HG03025 (cell line): Measurements from ENCODE around the gene MPL.

Experiments used
- ATAC-seq: cut with Tn5 transposase; IDR thresholded peaks from one replicate; pipeline ENCODE4 v1.9.1; 2021; ENCODE audit warnings: mild to moderate bottlenecking, moderate library complexity; ENCODE audit not compliant: unreplicated experiment, low FRiP score

MPL gene

DNA sequence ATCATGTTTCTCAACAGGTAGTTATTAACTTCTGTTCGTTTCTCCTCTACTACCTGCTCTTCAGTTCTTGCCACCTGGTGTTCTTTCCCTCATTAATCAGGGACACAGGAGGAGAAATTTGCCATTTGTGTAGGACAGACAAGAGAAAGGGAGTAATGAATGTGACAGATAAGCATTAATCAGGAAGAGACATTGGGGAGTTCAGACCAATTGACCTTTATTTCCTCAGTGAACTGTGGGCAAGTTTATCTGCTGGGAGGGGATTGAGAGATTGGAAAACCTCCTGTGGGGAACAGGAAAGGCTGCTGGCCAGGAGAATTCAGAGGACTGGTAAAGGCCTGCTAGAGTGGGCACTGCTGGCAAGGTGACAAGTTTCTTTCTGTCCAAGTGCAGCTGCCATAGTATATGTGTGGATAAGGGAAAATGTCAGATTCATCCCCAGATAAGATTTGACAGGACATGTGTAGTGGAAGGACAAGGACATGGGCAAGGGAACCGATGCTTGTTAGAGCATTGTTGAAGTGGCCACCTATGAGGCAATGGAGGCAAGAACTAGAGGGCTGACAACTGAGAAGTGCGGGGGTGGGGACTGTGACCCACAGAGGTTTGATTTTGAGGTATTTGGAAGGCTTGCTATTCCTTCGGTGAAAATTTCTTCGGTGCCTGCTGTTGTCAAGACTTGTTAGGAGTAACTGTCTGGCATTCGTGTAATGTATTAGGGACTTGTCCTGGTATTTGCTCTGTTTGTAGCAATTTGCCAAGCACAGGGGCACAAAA lies 64.7 kb downstream of the MPL start:
- no peak for ATAC-seq
